GM19239 (cell line): ENCODE results near the gene GNAI3.

ENCODE experiments used
- DNase-seq: peaks from one replicate; pipeline ENCODE4 v3.0.0; 2011; ENCODE audit warnings: low spot score; ENCODE audit not compliant: insufficient read length
- FAIRE-seq: peaks from 2 replicates; lab custom pipeline; 2011; peaks lifted over from hg19 to GRCh38; lab: Jason Lieb, UNC

The GNAI3 gene

DNA sequence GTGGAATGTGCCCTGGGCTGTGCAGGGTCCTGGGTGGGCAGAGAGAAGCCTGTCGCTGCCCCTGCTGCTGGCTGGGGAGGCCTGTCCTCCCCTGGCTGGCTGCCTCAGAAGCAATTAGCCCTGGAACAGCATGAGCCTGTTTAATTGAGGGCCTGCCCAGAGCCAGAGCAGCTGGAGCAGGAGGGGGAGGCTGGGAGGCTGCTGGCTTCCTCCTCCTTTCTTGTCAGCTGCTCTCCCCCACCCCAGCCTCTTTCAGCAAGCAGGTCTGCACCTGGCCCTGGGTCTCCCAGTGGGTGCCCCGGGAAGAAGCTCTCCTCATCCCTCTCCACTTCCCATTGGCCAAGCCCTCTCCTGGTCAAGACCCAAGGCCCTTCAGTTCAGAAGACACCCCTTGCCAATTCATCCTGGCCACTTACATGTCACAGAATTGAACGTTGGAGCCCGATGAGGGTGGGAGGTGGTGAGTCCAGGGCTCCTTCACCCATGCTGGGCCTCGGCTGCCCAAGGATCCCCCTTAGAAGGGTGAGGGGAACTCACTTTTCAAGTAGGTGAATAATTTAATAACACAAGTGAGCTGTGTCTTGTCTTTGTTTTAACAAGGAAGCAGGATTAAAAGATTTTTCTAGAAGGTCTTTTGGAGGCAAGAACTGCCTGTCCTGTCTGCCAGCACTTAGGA lies 84.4 kb downstream of the GNAI3 start:
- DNase-seq: no peak
- FAIRE-seq: no peak

DNA sequence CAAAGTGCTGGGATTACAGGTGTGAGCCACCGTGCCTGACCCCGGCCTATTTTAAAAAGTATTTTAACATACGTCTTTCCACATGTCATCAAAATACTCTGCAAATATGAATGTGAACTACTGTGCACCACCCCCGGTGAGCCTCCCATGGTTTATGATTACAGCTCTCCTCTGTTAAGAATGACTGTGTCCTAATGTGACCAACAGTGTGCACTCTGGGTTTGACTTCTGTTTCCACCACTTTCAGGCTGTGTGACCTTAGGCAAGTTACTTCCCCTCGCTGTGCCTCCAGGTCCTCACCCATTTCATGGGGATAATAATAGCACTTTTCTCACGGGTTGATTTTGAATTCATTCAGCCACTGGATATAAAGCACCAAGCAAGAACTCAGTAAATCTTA lies 85.9 kb downstream of the GNAI3 start:
- DNase-seq (no peak), FAIRE-seq (peak; percentile 49)

DNA sequence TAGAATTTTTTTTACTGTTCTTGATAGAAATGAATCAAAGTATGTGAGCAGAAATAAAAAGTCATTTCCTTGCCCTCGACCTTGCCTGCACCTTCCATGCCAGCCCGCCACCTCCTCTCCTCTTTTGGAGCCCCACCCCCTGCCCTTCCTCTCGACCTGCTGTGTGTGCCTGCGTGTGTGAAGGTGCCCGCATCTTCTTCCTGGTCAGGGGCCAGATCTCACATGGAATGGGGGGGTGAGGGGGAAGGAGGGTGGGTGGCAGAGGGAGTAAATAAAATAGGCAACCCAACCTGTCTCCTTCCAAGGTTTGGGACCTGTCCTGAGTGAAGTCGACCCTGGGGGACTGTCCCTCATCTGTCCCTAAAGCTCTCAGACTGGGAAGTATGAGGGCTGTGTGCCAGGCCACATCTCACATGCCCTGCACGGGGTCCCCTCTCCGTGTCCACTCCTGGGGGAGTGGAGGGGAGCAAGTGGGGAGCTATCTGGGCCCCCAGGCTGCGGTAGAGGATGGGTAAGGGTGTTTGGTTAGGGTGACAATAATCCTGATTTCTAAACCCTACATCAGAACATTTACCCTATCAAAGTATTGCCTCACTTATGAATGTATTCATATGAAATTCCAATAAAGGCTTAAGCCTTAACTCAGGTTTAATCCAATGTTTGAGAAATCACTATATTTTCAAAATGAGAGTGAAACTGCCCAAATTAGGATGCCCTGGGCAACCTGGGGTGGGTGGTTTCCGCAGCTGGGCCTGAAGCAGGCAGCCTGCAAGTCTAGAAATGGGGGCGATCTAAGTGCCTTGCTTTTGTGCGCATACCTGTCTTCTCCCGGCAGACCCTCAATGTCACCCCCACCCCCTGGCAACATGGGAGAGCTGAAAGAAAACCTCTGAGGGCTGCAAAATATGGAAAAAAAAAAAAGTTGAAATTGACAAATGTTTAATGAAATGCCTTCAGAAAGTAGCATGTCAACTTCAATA lies 86.6 kb downstream of the GNAI3 start:
- DNase-seq: no peak
- FAIRE-seq: no peak

DNA sequence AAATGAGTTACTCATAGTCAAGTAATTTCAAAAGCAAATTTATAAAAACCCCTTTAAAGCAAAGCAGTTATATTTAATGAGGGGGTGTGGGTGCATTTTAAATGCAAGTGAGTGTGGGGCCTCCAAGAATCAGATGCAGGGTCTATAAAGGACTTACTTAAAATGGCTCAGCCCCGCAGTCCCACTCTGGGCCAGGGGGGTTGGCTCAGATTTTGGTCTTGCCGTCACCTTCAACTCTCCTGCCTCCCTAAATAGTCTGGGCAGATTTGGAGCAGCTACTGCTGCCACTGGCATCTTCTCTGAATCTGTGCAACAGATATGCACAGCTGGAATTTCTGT lies 87.4 kb downstream of the GNAI3 start:
- FAIRE-seq: no peak
- DNase-seq: no peak

DNA sequence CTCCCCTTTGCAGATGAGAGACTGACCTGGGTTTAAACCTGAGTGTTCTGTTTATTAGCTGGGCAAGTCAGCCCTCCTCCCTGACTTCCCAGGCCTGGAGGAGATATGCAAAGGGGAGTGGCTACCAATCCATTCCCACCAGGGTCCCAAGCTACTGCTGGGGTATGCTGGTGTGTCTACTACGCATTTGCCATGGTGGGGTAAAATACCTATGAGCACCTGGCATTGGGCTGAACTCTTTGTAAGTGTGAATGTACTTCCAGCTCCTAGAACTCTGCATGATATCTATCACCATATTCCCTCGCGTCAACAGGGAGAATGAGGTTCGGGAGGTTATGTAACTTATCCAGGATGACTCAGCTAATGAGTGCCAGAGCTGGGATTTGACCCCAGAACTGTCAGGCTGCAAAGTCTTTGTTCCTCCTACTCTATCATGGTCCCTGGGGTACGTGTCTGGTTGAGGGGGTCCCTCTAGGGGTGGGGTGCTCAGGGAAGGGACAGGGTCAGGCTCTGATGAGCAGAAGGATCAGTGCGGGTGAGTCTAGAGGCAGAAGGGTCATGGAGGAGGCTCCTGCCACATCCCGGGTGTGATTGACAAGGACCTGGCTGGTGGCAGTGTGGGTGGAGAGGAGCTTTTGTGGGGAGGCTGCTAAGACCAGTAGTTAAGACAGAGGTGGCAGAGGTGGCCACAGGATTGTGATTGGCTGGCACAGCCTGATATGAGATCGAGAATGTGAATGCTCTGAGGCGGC lies 88.0 kb downstream of the GNAI3 start:
- DNase-seq (no peak), FAIRE-seq (no peak)

DNA sequence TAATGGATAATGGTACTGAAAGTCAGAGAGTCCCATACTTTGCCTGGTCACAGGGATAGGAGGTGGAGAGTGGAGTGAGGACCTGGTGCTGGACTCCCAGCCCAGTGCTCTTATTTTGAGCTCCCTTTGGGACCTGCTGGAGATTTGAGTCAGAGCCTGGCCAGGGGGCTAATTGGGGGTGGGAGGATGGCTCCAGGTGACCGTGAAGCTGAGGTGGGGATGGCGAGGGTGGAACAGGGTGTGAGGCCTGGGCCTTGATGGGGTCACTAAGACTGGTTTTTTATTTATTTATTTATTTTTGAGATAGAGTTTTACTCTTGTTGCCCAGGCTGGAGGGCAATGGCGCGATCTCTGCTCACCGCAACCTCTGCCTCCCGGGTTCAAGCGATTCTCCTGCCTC lies 89.0 kb downstream of the GNAI3 start:
- FAIRE-seq (no peak), DNase-seq (no peak)

DNA sequence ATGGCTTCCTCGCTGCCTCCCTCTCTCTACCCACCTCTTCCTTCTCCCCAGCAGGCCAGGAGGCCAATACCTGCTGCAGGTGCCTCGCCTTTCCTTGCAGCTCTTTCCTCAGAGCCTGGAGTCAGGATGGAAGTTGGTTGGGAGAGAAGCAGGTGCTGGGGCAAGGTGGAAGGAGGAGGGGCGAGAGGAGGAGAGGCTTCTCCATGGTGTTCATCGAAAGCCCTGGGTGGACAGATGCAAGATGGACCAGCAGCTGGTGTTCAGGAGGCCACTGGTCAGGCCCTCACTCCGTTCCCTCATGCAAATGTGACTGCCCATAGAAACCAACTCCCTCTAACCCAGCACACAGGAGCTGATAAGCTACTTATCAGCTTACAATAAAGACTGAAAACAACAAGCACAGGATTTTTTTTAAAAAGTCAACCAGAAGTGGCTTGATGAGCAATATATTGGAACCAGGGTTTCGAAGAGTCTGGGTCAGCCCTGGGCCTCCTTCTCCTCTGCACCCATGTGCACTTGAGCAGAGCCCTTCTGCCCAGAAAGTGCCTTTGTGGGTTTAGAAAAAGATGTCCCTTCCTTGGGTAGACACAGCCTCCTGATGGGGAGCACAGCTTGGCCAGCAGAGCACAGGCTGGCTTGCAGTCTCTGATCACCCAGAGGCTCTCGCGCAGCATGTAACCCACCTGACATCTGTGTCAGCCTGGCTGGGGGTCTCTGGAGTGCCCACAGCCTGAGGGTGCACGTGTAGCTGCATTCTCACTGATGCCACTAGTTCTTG lies 90.8 kb downstream of the GNAI3 start:
- no peak for FAIRE-seq
- DNase-seq: no peak

DNA sequence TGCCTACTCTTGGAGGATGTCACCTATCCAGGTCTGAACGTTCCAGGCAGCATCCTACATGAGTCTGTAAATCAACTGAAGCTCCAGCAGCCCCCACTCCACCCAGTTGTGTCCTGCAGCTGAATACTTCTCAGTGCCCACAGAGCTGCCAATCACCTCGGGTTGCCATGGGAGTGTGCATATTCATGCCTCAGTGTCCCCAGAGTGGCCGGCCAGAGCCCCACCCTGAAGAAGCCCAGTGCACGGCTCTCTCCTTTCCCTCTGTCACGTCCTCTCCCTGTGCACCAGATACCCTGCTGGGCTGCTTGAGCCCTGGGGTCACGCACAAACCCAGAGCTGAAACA lies 91.4 kb downstream of the GNAI3 start:
- FAIRE-seq (no peak), DNase-seq (no peak)

DNA sequence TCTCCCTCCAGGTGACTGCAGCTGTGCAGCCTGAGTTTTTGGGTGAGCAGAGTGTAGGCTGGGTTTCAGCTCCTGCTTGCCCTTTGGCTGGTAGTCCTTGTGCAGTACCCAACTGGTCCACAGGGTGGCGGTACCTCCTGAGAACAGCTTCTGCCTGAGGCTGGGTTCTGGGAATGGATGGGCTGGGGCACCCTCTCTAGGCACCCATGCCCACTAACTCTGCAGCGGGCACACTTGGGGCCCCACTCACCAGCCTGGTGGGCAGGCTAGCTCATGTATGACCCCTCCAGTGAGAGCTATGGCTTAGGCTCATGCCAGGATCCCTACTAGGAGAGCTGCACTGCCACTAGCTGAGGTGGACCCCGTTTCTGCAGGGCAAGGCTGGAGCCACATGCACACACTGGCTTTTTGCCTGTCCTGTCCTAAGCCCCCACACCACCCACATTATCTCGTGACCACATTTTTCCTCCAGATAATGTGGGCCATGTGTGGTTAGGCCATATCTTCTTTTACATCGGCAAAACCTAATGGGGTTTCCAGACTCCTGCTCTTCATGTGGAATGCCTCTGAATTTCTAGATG lies 92.0 kb downstream of the GNAI3 start:
- FAIRE-seq (peak; percentile 86), DNase-seq (peak; percentile 59)

DNA sequence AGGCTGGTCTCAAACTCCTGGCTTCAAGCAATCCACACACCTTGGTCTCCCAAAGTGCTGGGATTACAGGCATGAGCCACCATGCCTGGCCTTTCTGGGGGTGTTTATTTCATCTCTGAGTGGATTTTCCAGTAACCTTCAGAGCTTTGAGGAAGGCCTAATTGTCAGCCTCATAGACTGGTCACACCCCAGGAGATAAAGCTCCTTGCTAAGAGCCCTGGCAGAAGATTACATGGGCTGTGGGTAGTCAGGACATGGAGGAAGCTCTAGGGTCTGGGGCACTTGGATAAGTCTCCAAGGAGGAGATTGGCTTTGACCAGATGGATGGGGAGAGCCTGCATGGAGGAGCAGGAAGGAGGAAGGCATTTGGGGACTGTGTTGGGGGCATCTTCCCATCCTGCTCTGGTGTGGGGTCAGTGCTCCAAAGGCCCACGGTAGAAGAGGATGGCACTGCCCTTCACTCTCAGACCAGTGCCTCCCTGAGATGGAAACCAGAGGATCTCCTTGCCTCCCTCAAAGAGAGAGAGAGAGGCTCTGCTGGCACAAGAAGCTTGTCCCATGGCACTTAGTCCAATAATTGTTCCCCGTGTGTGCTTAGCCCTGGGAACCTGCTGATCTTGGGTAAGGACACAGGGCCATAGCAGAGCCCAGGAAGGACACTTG lies 92.8 kb downstream of the GNAI3 start:
- DNase-seq (no peak), FAIRE-seq (no peak)

DNA sequence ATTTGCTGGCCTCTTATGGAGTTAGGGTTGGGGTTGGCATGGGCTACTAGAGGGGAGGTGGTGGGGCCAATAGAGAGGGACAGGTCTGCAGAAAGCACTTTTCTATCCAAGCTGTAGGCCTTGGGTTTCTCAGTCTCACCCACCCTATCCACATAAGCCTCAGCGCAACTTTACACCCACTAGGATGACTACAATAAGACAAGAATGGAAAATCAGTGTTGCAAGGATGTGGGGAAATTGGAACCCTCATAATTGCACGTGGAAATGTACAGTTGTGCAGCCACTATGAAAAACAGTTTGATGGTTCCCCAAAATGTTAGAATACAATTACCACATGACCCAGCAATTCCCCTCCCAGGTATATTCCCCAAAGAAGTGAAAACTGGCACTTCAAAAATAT lies 93.4 kb downstream of the GNAI3 start:
- no peak for DNase-seq
- no peak for FAIRE-seq

DNA sequence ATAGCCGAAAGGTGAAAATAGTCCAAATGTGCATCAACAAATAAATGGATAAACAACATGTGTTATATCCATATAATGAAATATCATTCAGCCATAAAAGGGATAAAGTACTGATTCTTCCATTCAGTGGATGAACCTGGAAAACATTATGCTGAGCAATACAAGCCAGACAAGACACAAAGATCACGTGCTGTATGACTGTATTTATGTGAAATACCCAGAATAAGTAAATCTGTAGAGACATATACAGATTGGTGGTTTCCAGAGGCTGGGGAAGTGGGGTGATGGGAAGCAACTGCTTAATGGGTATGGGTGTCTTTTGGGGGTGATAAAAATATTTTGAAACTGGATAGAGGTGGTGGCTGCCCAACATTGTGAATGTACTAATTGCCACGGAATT lies 94.2 kb downstream of the GNAI3 start:
- DNase-seq: no peak
- FAIRE-seq: no peak

DNA sequence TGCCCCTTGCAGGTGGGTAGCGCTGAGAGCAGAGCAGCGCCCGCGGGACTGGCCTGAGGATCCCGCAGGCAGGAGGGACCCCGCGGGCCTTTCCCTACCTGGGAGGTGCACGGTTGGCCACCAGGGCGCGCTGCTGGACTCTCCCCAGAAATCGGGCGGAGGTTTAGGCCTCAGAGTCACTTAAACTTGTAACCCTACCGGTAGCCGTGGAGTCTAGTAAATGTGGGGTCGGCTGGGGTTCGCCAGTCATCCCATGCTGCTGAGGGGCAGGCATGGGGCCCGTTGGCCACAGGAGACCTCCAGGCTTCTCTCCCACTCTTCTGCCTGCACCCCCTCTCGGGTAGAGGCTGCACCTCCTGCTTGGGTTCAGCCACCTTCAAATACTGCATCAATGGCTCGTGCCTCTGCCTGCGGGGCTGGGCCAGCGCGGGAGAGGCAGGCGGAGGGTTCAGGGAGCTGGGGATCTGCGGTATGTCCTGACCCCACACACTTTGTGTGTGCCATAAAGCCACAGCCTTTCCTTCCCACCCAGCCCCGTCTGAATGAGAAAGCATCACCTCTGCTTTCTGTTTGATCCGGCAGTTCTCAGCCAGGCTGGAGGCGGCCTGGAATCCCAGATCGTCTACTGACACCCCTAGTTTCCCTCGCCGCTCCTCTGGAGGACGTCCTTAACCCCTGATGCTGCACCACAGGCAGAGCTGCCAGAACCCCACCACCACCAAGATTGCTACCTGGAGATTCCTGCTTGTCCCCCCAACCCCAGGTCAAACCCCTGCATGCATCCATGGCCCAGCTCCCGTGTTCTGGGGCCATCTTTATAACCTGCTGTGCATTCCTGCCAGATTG lies 95.2 kb downstream of the GNAI3 start:
- DNase-seq (peak; percentile 73), FAIRE-seq (peak; percentile 76)

DNA sequence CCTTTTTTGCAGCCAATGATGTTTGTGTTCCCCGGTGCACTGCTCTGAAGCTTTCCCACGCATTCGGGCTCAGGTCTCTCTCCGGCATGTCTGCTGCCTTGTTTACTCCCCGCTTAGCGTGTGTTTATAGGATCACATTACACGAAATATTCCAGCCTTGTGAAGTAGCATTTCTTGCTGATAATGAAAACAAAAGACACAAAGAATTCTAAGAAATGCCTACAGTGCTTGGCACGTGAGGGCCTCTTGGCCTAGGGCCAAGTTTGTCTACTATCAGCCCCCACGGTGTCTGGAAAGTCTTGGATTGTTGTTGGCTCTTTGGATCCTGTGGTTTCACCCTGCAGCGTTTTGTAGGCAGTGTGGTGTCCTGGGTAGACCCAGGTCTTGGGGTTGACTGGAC lies 96.3 kb downstream of the GNAI3 start:
- DNase-seq (no peak), FAIRE-seq (no peak)

DNA sequence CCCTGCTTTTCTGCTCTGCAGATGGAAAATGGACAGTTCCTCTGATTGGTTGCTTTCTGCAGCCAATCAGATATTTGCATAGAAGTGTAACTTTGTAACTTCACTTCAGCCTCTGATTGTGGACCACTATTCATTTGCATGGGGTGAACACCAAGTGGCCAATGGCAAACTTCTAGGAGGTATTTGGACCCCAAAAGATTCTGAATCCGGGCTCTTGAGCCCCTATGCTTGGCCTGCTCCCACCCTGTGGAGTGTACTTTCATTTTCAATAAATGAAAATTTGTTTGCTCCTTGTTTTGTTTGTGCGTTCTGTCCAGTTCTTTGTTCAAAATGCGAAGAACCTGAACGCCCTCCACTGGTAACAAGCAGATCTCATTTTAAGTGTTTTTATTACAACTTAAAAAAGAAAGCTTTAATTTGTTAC lies 101.1 kb downstream of the GNAI3 start:
- DNase-seq (no peak), FAIRE-seq (no peak)

DNA sequence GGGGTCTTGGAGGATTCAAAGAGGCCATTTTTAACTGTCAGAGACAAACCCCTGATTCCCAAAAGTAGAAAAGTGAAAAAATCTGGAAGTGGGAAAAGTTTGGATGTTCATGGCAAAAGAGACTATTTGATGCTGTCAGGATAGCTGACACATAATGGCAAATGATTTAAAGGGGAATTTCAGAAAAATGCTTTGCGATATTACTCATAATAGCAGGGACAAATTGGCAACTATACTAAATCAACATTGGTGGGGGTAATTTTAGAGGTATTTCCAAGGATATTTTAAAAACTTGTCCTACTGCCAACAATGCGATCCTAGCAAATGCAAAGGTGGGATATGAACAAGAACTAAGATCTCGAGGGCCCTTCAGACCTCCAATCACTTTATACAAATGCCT lies 102.2 kb downstream of the GNAI3 start:
- no peak for FAIRE-seq
- DNase-seq: no peak

DNA sequence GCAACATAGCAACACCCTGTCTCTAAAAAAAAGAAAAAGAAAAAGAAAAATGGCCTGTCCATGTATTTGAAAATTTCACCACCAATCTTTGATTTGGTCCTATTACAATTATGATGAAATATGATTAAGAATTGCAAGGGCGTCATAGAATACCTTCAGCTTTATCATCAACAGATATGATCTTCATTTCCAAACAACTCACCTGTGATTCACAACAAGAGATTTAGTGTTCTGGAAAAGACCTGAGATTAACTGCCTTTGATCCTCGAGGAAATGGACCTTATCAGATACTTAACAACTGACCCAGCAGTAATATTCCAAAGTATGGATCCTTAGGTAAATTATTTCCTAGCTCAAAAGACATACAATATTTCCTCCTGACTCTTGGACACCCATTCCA lies 104.0 kb downstream of the GNAI3 start:
- no peak for DNase-seq
- no peak for FAIRE-seq

DNA sequence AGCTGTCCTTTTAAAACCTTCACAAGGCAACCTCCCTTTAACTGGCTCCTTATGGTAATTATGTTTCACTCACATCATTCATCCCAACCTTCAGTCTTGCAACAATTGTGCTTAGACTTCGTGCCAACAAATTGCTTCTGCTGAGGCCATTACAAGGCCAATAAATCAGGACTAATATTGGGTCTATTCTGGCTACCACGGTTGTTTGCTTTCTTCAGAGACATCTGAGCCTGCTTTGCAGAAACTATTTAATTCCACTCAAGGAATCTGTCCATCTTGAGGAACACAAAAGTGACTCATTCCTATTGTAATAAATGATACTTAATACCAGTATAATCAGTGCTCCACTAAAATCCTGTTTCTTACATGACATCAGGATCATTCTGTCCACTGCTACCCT lies 104.9 kb downstream of the GNAI3 start:
- FAIRE-seq: no peak
- no peak for DNase-seq

DNA sequence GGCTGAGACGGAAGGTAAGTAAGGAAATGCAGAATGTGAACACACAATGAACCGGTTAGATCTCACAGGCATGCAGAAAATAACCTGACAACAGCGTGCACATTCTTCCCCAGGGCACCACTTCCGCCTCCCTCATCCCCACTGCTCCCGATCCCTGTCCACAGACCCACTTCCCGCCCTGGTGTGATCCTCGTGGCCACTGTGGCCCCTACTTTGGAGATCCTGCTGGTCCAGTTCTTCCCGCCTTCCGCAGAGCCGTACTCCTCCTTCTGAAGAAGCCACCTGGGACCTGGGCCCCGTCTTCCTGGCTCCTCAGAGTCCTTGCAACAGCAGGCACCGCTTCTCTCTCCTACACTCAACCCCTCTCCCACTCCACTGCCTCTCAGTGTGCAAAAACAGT lies 106.1 kb downstream of the GNAI3 start:
- DNase-seq (no peak), FAIRE-seq (no peak)
